Esophagus muscularis mucosa (tissue), 4 donors: ENCODE measurements around the gene RTN4.

Experiments used
- EP300 ChIP-seq: sonication (generic); formaldehyde crosslinking; IDR thresholded peaks from one replicate; pipeline ENCODE4 v1.6.1; 2017; ENCODE audit warnings: antibody characterized with exemption
- POLR2A ChIP-seq: fragments of 450-650 bp; IDR thresholded peaks from one replicate; pipeline ENCODE4 v1.6.1; 2017; ENCODE audit warnings: antibody characterized with exemption, moderate library complexity, mild to moderate bottlenecking, low read depth
- TF ChIP-seq, protein P1 (sequence below), 3 experiments: fragments of 200-600 bp in 2 of 3; fragments of 450-650 bp in 1 of 3; sonication (generic) in 2 of 3; IDR thresholded peaks; one replicate each; pipeline ENCODE4 v1.5.1; 2017 to 2019; ENCODE audit warnings: antibody characterized with exemption in 3 of 3, mild to moderate bottlenecking in 2 of 3, moderate library complexity in 1 of 3

DNA sequence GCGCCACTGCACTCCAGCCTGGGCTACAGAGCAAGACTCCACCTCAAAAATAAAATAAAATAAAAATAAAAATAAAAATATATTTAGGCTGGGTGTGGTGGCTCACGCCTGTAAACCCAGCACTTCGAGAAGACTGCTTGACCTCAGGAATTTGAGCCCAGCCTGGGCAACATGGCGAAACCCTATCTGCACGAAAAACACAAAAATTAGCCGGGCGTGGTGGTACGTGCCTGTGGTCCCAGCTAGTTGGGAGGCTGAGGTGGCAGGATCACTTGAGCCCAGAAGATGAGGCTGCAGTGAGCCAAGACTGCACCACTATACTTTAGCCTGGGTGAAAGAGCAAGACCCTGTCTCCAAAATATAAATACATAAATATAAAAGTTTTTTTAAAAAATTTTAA is 6.4 kb downstream of the RTN4 start:
- TF ChIP-seq POLR2A (no peak), EP300 (no peak)
- TF ChIP-seq, protein P1, sequence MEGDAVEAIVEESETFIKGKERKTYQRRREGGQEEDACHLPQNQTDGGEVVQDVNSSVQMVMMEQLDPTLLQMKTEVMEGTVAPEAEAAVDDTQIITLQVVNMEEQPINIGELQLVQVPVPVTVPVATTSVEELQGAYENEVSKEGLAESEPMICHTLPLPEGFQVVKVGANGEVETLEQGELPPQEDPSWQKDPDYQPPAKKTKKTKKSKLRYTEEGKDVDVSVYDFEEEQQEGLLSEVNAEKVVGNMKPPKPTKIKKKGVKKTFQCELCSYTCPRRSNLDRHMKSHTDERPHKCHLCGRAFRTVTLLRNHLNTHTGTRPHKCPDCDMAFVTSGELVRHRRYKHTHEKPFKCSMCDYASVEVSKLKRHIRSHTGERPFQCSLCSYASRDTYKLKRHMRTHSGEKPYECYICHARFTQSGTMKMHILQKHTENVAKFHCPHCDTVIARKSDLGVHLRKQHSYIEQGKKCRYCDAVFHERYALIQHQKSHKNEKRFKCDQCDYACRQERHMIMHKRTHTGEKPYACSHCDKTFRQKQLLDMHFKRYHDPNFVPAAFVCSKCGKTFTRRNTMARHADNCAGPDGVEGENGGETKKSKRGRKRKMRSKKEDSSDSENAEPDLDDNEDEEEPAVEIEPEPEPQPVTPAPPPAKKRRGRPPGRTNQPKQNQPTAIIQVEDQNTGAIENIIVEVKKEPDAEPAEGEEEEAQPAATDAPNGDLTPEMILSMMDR (IDR thresholded peaks at IDR 0.05): no peak
